GM13976 (cell line): ENCODE data around the gene PLPPR1.
"Not testable (repeated sequence)": the region's sequence is repeated elsewhere in the genome, so short reads cannot be mapped to it uniquely, and the experiment has no call there.

Experiments
- DNase-seq: peaks from one replicate; pipeline ENCODE4 v3.0.0; 2012; ENCODE audit warnings: low spot score
- in situ Hi-C: fragments of 300-500 bp; cut with MboI; formaldehyde crosslinking; loops from one replicate; pipeline ENCODE4 v1.12.0; 2022; ENCODE audit warnings: low sequenced_read_pairs, mixed read lengths, inconsistent platforms; ENCODE audit not compliant: unreplicated experiment
- TF ChIP-seq, protein P1 (sequence below): IDR thresholded peaks from 2 replicates; pipeline ENCODE4 v1.5.1; 2012; ENCODE audit warnings: borderline replicate concordance, mild to moderate bottlenecking; ENCODE audit not compliant: insufficient read depth; ENCODE audit errors: extremely low read depth, missing control alignments, control extremely low read depth

Gene PLPPR1

DNA sequence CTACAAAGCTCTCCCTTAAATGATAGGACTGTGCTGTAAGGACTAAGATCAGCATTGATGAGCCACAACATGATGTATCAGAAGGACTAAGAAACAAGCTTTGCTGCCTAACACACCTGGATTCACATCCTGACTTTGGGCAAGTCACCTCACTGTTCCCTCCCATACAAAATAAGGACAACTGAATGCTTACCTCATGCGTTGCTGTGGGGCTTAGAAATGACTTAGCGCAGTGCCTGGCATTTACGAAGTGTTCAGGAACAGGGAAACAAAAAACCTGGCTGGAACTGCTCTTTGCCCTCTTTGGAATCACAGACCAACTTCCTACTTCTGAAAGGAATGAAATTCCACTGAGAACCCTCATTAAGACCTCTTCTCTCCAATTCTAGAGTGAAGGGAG, 242.6 kb downstream of the PLPPR1 start:
- in situ Hi-C loops = no loop called here
- TF ChIP-seq, protein P1, sequence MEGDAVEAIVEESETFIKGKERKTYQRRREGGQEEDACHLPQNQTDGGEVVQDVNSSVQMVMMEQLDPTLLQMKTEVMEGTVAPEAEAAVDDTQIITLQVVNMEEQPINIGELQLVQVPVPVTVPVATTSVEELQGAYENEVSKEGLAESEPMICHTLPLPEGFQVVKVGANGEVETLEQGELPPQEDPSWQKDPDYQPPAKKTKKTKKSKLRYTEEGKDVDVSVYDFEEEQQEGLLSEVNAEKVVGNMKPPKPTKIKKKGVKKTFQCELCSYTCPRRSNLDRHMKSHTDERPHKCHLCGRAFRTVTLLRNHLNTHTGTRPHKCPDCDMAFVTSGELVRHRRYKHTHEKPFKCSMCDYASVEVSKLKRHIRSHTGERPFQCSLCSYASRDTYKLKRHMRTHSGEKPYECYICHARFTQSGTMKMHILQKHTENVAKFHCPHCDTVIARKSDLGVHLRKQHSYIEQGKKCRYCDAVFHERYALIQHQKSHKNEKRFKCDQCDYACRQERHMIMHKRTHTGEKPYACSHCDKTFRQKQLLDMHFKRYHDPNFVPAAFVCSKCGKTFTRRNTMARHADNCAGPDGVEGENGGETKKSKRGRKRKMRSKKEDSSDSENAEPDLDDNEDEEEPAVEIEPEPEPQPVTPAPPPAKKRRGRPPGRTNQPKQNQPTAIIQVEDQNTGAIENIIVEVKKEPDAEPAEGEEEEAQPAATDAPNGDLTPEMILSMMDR = no peak
- no peak for DNase-seq

DNA sequence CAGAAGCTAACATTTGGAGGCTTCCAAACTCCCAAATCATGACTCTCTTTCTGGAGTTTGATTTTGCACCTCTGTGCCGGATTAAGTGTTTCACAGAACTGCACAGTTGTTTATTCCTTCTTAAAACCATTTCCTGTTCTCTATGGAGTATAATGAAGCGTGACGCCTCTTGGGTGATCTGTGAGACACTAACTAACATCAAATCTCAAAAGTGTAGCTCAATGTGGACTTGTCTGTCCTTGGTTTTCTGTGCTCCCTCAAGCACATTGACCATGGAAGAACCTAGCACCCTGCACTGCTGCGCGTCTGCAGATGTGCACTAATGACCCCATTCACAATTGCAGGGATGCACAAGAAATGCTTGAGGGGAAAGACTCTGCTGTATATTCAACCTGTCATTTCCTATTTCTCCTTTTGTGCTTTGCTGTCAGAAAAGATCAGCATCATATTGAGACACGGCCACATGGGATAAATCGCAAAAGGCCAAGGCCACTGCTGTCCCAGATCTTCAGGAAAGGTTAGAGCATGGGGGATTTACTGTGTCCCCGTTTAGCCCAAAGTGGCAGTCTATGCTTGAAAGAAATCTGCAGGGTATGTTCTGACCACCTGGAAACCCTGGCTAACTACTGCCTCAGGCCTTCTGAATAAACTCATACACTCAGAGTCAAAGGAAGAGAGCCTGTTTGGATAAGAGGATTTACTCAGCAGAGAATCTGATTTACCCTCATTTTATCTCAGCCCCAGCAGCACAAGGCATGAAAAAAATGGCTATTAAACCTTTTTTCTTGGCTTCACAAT, 246.6 kb downstream of the PLPPR1 start:
- in situ Hi-C loops = no loop called here
- DNase-seq = no peak
- TF ChIP-seq, protein P1 = no peak

DNA sequence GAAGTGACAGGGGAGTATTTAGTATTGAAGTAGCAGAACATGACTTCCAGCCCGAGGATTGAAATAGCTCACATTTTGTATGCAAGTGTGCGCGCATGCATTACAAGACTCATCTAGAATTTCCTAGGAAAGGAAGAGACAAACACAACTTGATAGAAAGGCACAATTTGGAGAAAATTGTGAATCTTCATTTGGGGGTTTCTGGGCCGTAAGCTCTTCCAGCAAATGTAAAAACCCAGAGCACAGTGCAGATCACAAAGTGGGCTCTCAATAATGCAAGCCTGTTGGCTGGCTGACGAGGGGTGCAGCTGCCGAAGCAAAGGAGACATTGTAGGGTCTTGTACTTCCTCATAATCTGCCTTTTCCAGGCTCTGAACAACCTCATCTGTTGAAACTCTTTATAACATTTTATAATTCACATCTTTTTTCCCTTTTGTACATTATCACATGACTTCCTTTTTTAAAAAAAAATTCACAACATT, 247.3 kb downstream of the PLPPR1 start:
- TF ChIP-seq, protein P1 = no peak
- DNase-seq = no peak
- in situ Hi-C loops = no loop called here

DNA sequence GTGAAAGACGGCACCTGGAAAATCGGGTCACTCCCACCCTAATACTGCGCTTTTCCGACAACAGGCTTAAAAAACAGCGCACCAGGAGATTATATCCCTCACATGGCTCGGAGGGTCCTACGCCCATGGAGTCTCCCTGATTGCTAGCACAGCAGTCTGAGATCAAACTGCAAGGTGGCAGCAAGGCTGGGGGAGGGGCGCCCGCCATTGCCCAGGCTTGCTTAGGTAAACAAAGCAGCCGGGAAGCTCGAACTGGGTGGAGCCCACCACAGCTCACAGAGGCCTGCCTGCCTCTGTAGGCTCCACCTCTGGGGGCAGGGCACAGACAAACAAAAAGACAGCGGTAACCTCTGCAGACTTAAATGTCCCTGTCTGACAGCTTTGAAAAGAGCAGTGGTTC, 262.5 kb downstream of the PLPPR1 start:
- in situ Hi-C loops = not testable (repeated sequence)

DNA sequence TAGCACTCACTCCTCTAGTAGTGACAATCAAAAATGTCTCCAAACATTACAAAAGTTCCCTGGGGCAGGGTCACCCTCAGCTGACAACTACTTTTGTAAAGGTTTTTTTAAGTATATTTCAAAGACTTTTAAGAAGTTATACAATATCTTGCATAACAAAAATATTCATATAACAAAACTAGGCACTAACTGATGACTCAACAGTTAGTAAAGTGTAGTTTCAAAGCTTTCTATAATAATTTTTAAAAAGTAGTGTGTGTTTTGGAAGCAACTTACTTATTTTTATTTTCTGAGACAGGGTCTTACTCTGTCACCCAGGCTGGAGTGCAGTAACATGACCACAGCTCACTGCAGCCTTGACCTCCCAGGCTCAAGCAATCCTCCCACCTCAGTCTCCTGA, 271.4 kb downstream of the PLPPR1 start:
- in situ Hi-C loops = loop anchor here (25.0 kb wide), 3 partner anchors 188 to 688 kb away; no protein-coding TSS in a partner anchor
- DNase-seq = no peak

More for the DNA sequence above, 262.5 kb downstream of the PLPPR1 start:
- not testable (repeated sequence) for DNase-seq

DNA sequence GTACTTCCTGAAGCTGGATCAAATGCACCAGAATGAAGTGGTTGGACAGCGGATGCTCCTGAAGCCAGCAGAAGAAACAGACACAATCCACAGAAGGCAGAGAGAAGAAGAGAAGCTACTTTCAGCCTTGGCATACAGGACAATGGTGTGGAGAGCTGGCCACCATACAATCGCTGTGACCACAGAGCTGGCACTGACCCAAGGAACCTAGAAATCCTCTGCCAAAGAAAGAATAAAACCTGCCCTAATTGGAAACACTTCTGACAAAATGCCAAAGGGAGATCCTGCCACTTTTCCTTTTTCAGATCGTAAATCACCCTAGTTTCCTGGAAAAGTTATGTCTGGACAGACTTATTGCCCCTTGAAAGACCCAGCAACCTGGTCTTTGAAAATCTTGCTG, 278.5 kb downstream of the PLPPR1 start:
- TF ChIP-seq, protein P1 = no peak
- in situ Hi-C loops = loop anchor here (25.0 kb wide), 3 partner anchors 195 to 695 kb away; no protein-coding TSS in a partner anchor
- no peak for DNase-seq

More for the DNA sequence above, 271.4 kb downstream of the PLPPR1 start:
- TF ChIP-seq, protein P1 = no peak
